GM18951 (cell line): Measurements from ENCODE around the gene ALS2.
"Not testable (repeated sequence)": the region's sequence is repeated elsewhere in the genome, so short reads cannot be mapped to it uniquely, and the experiment has no call there.

Experiments
- POLR2A ChIP-seq: IDR thresholded peaks from 4 replicates; pipeline ENCODE4 v1.6.1; 2011; ENCODE audit warnings: mild to moderate bottlenecking; ENCODE audit not compliant: insufficient read length, insufficient read depth; ENCODE audit errors: extremely low read depth
- in situ Hi-C: fragments of 300-500 bp; cut with MboI; formaldehyde crosslinking; loops from one replicate; pipeline ENCODE4 v1.12.0; 2022; ENCODE audit warnings: low sequenced_read_pairs, mixed read lengths, inconsistent platforms; ENCODE audit not compliant: unreplicated experiment

Gene ALS2

GRCh38 chr2:201785135-201785534, 4.4 kb upstream of the ALS2 start:
- in situ Hi-C loops, result no loop called here
- TF ChIP-seq POLR2A, result no peak

- TF ChIP-seq POLR2A, result no peak
- in situ Hi-C loops, result no loop called here
Measured at GRCh38 chr2:201784563-201784962, 3.8 kb upstream of the ALS2 start.

GRCh38 chr2:201781557-201782051, 871 bp upstream of the ALS2 start:
- TF ChIP-seq POLR2A, result no peak

GRCh38 chr2:201779901-201780673, 646 bp downstream of the ALS2 start:
- in situ Hi-C loops, result no loop called here
- no peak for TF ChIP-seq POLR2A

More at GRCh38 chr2:201781557-201782051, 871 bp upstream of the ALS2 start:
- in situ Hi-C loops, result no loop called here

GRCh38 chr2:201777869-201778268, 2.9 kb downstream of the ALS2 start:
- TF ChIP-seq POLR2A, result no peak
- in situ Hi-C loops, result no loop called here

- in situ Hi-C loops, result no loop called here
- no peak for TF ChIP-seq POLR2A
Measured at GRCh38 chr2:201777043-201777442, 3.7 kb downstream of the ALS2 start.

GRCh38 chr2:201775326-201775725, 5.4 kb downstream of the ALS2 start:
- in situ Hi-C loops, result no loop called here
- TF ChIP-seq POLR2A, result no peak

GRCh38 chr2:201774546-201774945, 6.2 kb downstream of the ALS2 start:
- in situ Hi-C loops, result no loop called here
- TF ChIP-seq POLR2A, result no peak

GRCh38 chr2:201773990-201774389, 6.7 kb downstream of the ALS2 start:
- in situ Hi-C loops, result no loop called here
- TF ChIP-seq POLR2A, result no peak

GRCh38 chr2:201769666-201770373, 10.9 kb downstream of the ALS2 start:
- no peak for TF ChIP-seq POLR2A
- in situ Hi-C loops, result no loop called here

- in situ Hi-C loops, result no loop called here
- no peak for TF ChIP-seq POLR2A
Measured at GRCh38 chr2:201768918-201769317, 11.8 kb downstream of the ALS2 start.

- in situ Hi-C loops, result no loop called here
- TF ChIP-seq POLR2A, result no peak
Measured at GRCh38 chr2:201765799-201766198, 14.9 kb downstream of the ALS2 start.

- in situ Hi-C loops, result not testable (repeated sequence)
Measured at GRCh38 chr2:201764469-201764868, 16.3 kb downstream of the ALS2 start.

- no peak for TF ChIP-seq POLR2A
- in situ Hi-C loops, result no loop called here
Measured at GRCh38 chr2:201761101-201761500, 19.6 kb downstream of the ALS2 start.

GRCh38 chr2:201759567-201759966, 21.2 kb downstream of the ALS2 start:
- TF ChIP-seq POLR2A, result no peak

More at GRCh38 chr2:201759567-201759966, 21.2 kb downstream of the ALS2 start:
- in situ Hi-C loops, result no loop called here
